GM10266 (cell line): ENCODE data around the gene PSMC5.
"Not testable (repeated sequence)": the region's sequence is repeated elsewhere in the genome, so short reads cannot be mapped to it uniquely, and the experiment has no call there.

Source experiments
- DNase-seq: peaks from one replicate; pipeline ENCODE4 v3.0.0; 2012; ENCODE audit errors: extremely low spot score
- CTCF ChIP-seq: IDR thresholded peaks from 2 replicates; pipeline ENCODE4 v1.5.1; 2012; ENCODE audit warnings: mild to moderate bottlenecking, low read depth; ENCODE audit not compliant: control insufficient read depth, insufficient read depth; ENCODE audit errors: missing control alignments

Gene PSMC5

GRCh38 chr17:63859257-63859656 is 32.0 kb downstream of the PSMC5 start:
- TF ChIP-seq CTCF, result no peak
- DNase-seq, result no peak

- TF ChIP-seq CTCF, result peak; percentile 14
- not testable (repeated sequence) for DNase-seq
These were observed 39.4 kb downstream of the PSMC5 start for GRCh38 chr17:63866625-63867024.

- not testable (repeated sequence) for DNase-seq
These were observed 42.5 kb downstream of the PSMC5 start for GRCh38 chr17:63869491-63870291.

GRCh38 chr17:63870292-63870665 is 43.0 kb downstream of the PSMC5 start:
- DNase-seq, result not testable (repeated sequence)

- DNase-seq, result not testable (repeated sequence)
These were observed 44.6 kb downstream of the PSMC5 start for GRCh38 chr17:63871646-63872365.

GRCh38 chr17:63873577-63873976 is 46.3 kb downstream of the PSMC5 start, which contains the start of gene CSH2:
Gene CSH2 (minus strand): TSS chr17:63873677. CDS start chr17:63873614, 63 bp downstream.
- not testable (repeated sequence) for DNase-seq

GRCh38 chr17:63874061-63874626 is 46.9 kb downstream of the PSMC5 start:
- not testable (repeated sequence) for DNase-seq

GRCh38 chr17:63874693-63875092 is 47.5 kb downstream of the PSMC5 start:
- DNase-seq, result not testable (repeated sequence)

GRCh38 chr17:63878413-63878812 is 51.2 kb downstream of the PSMC5 start:
- not testable (repeated sequence) for DNase-seq

GRCh38 chr17:63880706-63881105 is 53.5 kb downstream of the PSMC5 start:
- DNase-seq, result no peak

GRCh38 chr17:63881337-63881736 is 54.1 kb downstream of the PSMC5 start:
- DNase-seq, result not testable (repeated sequence)

More at GRCh38 chr17:63880706-63881105, 53.5 kb downstream of the PSMC5 start:
- no peak for TF ChIP-seq CTCF
